HG02884 (cell line): ENCODE results near the gene FBXL17.
"Not testable (repeated sequence)": the region's sequence is repeated elsewhere in the genome, so short reads cannot be mapped to it uniquely, and the experiment has no call there.

ENCODE experiments used
- ATAC-seq: cut with Tn5 transposase; IDR thresholded peaks from one replicate; pipeline ENCODE4 v1.9.1; 2021; ENCODE audit warnings: mild to moderate bottlenecking, moderate library complexity; ENCODE audit not compliant: unreplicated experiment

The FBXL17 gene

GRCh38 chr5:108171759-108172158 lies 210.1 kb downstream of the FBXL17 start:
- no peak for ATAC-seq

DNA sequence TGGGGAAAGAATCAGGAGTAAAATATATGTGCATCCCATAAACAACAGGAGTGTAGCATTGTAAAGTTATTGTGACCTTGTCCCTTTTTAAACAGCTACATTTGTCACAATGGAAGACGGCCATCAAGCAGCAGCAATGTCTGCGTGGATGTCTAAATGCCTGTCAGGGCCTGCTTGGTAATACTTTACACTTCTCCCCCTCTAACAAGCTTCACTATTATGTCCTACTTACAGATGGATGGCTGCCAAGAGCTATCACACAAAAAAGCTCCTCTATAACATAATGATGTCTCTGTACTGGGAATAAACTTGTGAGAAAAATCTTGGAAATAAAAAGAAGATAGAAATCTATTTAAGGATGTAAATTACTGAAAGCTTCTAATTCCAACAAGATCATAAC lies 213.0 kb downstream of the FBXL17 start:
- ATAC-seq: no peak

DNA sequence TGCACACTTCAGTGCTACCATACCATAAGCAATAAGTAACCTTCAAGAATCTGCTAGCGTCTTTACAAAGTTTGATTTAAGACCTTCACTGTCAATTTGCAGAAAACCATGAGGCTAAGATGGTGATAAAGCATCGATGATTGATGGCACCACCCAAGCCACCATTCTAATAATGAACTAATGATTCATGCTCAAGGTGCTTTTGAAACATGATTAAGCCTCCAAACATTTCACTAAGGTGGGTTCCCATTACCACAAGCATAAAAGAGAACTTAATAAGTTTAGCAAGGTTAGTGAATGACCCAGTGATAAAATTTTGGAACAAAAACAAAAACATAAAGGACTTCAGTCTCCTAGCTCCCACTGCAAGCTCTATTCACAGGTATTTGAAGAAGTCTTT lies 214.7 kb downstream of the FBXL17 start:
- ATAC-seq: no peak

DNA sequence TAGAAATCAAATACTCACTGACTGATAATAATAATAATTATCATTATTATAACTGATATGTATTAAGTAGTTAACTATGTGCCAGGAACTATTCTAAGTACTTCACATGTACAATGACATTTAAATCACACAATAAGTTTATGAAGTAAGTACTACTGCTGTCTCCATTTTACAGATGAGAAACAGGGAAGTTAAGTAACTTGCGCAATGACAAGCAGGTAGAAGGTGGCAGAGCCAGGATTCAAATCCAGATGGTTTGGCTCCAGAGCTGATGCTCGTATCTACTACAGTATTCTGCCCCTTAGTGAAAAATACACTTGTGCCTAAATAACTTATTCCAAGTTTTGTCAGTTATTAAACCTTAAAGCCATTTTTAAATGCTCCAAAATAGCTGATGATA lies 217.3 kb downstream of the FBXL17 start:
- ATAC-seq: no peak

DNA sequence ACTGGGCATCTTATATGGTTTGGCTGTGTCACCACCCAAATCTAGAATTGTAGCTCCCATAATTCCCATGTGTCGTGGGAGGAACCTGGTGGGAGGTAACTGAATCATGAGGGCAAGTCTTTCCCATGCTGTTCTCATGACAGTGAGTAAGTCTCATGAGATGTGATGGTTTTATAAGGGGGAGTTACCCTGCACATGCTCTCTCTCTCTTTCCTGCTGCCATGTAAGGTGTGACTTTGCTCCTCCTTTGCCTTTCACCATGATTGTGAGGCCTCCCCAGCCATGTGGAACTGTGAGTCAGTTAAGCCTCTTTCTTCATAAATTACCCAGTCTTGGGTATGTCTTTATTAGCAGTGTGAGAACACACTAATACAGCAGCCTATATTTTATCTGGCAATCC lies 229.0 kb downstream of the FBXL17 start:
- not testable (repeated sequence) for ATAC-seq

DNA sequence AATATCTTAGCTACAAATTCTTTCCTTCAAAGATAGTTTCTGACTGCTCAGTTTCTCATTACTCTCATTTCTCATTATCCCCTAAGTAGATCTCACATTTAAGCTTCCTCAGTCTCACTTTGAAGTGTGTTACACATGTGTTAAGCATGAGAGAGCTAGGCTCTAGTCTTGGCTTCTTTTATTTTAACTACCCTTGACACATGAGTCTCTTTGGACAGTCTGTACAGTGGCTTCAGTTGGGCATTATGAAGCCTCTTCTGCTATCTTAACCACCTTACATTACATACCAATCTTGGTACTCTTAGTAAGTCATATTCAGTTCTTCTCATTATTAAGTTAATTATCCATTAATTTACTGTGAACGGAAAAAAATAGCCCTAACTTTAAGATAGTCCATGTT lies 232.5 kb downstream of the FBXL17 start:
- ATAC-seq: no peak

GRCh38 chr5:108148715-108149139 lies 233.2 kb downstream of the FBXL17 start:
- peak; percentile 67 for ATAC-seq

GRCh38 chr5:108146222-108146621 lies 235.7 kb downstream of the FBXL17 start:
- ATAC-seq: no peak

- ATAC-seq: no peak
Observed at GRCh38 chr5:108145351-108145750, 236.5 kb downstream of the FBXL17 start.

DNA sequence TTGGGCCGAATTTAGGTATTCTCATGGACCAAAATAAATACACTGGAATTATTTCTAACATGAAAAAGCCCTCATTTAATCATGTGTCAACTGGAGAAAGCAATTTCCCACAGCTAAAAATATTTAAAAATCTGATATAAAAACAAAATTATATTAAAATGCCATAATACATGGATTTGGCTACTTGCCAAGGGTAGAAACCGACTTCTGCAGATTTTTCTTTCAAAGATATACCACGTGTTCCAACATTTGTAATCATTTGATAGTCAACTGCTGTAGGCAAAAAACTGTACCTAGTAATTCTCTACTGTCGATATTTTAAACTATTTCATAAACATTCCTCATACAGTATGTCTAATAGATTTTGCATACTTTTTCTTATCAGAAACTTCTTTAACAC lies 237.6 kb downstream of the FBXL17 start:
- no peak for ATAC-seq

DNA sequence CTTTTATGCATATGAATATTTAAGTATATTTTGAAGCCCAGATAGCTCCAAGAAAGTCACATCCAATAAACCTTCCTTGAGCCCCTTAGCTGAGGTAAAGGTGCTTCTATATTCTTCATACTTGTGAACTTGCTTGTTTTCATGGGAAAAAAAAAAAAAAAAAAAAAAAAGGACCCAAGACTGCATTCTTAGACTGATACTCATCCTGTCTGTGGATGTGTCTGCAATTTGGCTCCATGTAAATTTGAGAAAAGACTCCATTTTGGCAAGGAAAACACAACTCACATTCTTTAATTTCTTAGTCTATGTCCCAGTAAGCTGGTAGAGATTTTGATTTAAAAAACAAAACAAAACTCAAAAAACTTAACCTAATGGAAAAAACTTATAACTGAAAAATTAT lies 238.3 kb downstream of the FBXL17 start:
- no peak for ATAC-seq

DNA sequence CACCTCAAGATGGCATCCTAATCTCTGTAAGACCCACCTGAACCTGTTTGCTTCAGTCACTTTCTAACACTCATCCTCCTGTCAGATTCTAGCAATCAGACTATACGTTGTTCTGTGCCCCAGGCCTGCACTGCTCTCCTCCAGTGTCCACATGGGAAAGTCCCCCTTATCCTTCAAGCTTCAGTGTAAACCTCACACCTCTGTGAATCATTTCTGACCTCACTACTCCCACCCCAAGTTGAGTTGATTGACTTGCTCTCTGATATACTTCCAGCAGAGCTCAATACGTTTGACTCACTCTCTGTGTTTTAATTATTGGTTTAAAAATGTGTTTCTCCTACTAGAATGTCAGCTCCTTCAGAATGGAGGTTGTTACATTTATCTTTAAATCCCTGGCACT lies 240.2 kb downstream of the FBXL17 start:
- ATAC-seq: peak; percentile 52

DNA sequence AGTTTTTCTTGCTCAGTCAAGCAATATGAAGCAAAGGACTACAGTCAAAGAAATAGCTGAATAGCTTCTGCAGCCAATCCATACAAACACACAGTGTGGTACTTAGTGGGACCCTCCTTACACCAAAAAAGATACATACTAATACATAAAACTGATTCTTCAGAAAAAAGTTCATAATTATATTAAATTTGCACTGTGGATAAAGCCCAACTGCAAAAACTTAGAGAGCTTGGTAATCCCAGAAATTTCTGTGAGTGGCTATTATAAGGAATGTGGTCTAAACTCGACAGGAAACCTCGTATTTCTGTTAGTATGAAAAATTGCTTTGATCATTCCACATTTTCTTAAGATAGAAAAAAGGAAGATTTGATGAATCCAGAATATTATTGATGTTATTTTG lies 245.4 kb downstream of the FBXL17 start:
- no peak for ATAC-seq

GRCh38 chr5:108129129-108129528 lies 252.8 kb downstream of the FBXL17 start:
- ATAC-seq: no peak

GRCh38 chr5:108125771-108126511 lies 256.0 kb downstream of the FBXL17 start:
- no peak for ATAC-seq

- no peak for ATAC-seq
Observed at GRCh38 chr5:108124596-108124995, 257.3 kb downstream of the FBXL17 start.

- ATAC-seq: no peak
Observed at GRCh38 chr5:108122702-108123101, 259.2 kb downstream of the FBXL17 start.

DNA sequence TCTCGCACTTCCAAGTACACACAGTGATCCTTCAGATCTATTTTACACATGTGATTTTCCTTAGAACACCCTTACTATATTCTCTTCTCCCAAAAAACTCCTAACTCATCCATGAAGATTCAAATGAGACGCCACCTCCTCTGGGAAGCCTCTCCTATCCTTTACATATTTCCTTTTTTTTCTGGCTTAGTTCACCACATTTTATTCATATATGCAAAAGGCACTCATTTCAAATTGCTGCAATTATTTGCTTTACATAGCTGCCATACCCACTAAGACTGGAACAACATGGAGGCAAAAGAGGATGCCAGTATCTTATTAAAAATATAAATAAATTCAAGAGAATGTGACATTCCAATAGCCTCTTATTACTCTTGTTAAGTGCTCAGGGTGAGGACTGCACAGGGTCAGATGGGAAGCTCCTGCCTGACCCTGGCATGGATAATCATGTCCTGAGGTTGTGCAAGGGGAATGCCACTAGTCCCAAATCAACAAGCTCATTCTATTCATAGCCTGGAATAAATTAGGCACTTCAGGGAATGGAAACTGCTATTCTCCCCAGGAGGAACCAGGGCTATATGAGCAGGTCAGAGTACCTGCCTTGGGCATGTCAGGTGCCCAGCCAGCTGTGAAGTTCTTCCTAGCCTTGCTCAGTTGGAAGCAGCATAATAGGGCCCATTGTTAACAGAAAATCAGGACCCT lies 262.9 kb downstream of the FBXL17 start:
- ATAC-seq: no peak

DNA sequence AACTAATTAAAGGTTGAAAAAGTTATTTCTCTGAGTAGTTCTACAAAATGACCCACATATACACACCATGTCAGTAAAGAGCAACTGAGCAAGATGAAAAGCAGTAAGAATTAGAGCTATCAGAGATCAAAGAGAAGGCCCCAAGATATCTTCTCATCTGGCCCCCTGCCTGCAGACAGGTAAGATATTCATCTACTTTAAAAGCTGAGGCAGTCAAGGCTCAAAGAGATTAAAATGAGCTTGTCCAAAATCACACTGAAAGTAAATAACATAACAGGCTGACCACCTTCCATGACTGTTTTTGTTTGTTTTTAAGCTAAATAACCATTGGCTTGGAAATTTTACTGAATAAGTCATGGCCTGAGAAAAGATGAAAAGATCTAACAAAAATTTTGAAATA lies 266.2 kb downstream of the FBXL17 start:
- no peak for ATAC-seq

DNA sequence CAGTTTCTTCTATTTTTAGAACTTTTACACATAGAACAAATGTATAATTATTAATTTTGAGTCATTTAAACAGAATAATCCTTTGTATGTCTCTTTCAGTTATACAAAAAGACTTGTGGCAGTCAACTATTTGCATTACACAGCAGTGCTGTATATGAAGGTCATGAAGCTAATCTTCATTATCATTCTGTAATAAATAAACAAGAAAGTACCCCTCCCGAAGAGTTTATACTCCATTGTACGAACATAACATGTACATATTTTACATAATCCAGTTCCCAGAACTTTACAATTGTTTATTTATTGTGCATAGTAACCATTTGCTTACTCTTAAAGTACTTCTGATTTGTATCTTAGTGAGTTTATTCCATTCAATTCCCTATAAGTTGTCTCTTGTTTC lies 267.9 kb downstream of the FBXL17 start:
- ATAC-seq: no peak

GRCh38 chr5:108111736-108112135 lies 270.2 kb downstream of the FBXL17 start:
- no peak for ATAC-seq

DNA sequence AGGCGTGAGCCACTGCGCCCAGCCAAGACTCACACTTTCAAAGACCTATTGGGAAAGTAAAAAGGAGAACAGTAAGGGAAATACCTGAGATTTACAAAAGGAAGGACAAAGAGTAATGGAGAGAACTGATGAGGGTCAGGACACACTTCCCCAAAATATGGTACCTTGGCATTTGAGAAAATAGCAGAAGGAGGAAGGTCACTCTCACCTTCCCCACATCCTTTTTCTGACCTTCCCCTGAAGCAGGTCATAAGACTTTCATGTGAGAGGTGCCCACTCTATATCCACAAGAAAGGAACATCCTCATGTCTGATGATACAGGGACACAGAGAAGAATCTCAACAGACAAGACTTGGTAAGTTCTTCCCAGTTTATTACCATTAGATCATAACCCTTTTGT lies 272.8 kb downstream of the FBXL17 start:
- ATAC-seq: no peak

DNA sequence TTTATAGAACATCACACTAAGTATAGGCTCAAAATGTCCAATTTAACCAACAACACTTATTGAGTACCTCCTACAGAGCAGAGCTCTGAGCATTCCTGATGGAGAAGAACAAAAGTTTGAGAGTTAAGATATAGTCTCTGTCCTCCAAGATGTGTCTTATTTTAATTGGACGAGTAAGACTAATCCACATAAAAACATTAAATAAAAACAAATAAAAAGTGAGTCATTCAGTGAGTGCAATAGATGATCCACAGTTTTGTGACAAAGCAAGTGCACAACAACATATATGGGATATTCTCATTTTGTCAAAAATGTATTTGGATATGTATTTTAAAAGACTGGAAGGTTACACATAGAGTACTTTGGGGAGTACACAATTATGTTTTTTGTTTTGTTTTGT lies 277.4 kb downstream of the FBXL17 start:
- ATAC-seq: no peak
